ENCODE results near the gene ARHGAP24.

GRCh38 chr4:86001591-86001990, 526.6 kb downstream of the ARHGAP24 start:
- TF ChIP-seq CTCF (IDR thresholded peaks at IDR 0.05) = no peak
- no peak for TF ChIP-seq REST (IDR thresholded peaks at IDR 0.05; ENCODE audit: low read depth, low read length)
- no peak for TF ChIP-seq ZBTB33 (IDR thresholded peaks at IDR 0.05; ENCODE audit: borderline replicate concordance, low read depth)
- no peak for TF ChIP-seq EZH2phosphoT487 (IDR thresholded peaks at IDR 0.05; ENCODE audit: borderline replicate concordance, low read depth)
- TF ChIP-seq SIN3A (IDR thresholded peaks at IDR 0.05; ENCODE audit: borderline replicate concordance, low read depth, low read length) = no peak
- no peak for TF ChIP-seq POLR2AphosphoS5 (IDR thresholded peaks at IDR 0.05; ENCODE audit: low read depth, low read length)

All from SK-N-SH (cell line).